H1 (cell line): ENCODE results near the gene LOXL1. TPM values are rescaled to one million over a fixed set of nuclear protein-coding genes. Genes with fewer than 3 reads are reported as not detected.

Experiments
- CBX5 ChIP-seq: fragments of 300-800, 300-1000 bp; sonication (generic); IDR thresholded peaks from 2 replicates; pipeline ENCODE4 v1.7.1; 2016; ENCODE audit warnings: antibody characterized with exemption, low read length, low read depth
- E2F6 ChIP-seq: IDR thresholded peaks from 2 replicates; pipeline ENCODE4 v1.6.1; 2012; ENCODE audit warnings: inconsistent platforms
- MAFK ChIP-seq: IDR thresholded peaks from 2 replicates; pipeline ENCODE4 v1.6.1; 2012; ENCODE audit warnings: low read depth, mild to moderate bottlenecking, improper control_type of control experiment, low read length
- TAF7 ChIP-seq: optimal IDR thresholded peaks from 2 replicates; pipeline ENCODE3; 2011; ENCODE audit warnings: low read depth, mild to moderate bottlenecking, inconsistent platforms, low read length, moderate library complexity, borderline replicate concordance
- polyA plus RNA-seq, 7 experiments: library from polyadenylated mRNA; depleted of rRNA in 3 of 7; stranded (reverse) in 5 of 7; unstranded in 2 of 7; fragments of >200 nt in 5 of 7; fragments of 200-250 nt in 2 of 7; gene quantifications; 1 replicate in 5 of 7; 2 replicates in 1 of 7; 4 replicates in 1 of 7; pipeline versions ENCODE4 v1.2.1 to v1.2.3, GENCODE V29; 2011 to 2013; ENCODE audit warnings: missing spikeins in 2 of 7, mixed read lengths in 2 of 7
- total RNA-seq: library from RNA; stranded (reverse); fragmentation: NEBNext Ultra II Directional; extraction: Animal tissue kit (Norgen Biotek cat#: 25700); gene quantifications from 2 replicates; pipeline ENCODE4 v1.2.1, GENCODE V29; 2021

The LOXL1 gene
- total and polyA plus RNA-seq, 2 of the 8 experiments (the other 6 are each of a cell fraction or from before 2014, with no cell fraction given), result 8.1 to 14.4 TPM

GRCh38 chr15:73908822-73909122 is 17.5 kb upstream of the LOXL1 start (continued):
- TF ChIP-seq E2F6 (no peak), MAFK (no peak), CBX5 (no peak), TAF7 (no peak)
- TF ChIP-seq, all 59 proteins: peak for 0
